ENCODE data around the gene PDE6D. TPM values are rescaled to one million over a fixed set of nuclear protein-coding genes. Genes with fewer than 3 reads are reported as not detected.

The PDE6D gene
- total RNA-seq, 2 donors from 2014 or later, result 17.3 to 31.8 TPM

DNA sequence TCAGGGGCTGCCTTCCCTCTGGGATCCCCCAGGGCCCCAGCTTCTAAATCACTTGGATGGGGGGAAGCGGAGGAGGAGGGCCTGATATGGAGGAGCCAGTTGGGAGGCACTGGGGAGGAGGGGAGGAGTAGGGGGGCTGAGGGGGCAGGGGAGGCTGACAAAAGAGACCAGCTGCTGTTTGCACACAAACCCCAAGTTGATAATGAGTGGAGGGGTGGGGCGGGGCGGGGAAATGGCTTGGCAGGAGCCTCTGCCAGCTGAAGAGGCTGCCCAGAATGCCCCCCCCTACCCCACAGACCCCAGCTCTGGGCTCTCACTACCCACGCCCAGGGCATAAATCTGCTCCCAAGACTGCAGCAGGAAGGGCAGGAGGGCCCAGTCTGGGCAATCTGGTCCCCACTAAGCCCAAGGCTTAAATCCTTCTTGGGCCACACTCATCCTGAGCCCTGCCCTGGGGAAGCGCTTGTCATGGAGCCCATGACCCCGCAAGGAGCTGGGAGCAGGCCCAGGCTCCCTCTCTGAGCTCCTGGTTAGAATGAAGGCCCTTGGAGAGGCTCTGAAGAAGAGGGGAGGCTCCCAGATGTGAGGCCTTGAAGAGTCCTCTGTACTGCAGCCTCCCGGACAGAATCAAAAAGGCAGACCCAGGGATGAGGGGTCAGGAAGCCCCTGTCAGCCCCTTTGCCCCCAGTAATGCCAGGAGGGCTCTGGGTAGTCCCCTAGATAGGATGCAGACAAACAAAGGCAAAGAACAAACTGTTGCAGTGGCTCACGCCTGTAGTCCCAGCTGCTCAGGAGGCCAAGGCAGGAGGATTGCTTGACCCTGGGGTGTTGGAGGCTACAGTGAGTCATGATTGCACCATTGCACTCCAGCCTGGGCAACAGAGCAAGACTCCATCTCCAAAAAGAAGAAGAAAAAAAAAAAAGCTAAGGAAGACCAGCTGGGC is 97.5 kb downstream of the PDE6D start:
- Histone ChIP-seq H3K4me3 (no peak overlapping the region), H3K27me3 (replicated peaks; ENCODE audit: insufficient read depth) (no peaks in the 10 kb centered on the region), H3K27ac (no peak overlapping the region), H3K4me1 (replicated peaks) (no peaks in the 10 kb centered on the region), H3K36me3 (no peaks in the 10 kb centered on the region), H3K9me3 (no peaks in the 10 kb centered on the region)
- WGBS, result 91% methylated on average over 8 of the region's 8 CpGs
- TF ChIP-seq POLR2A (IDR thresholded peaks at IDR 0.05), result no peak
- no peak for TF ChIP-seq POLR2AphosphoS5 (IDR thresholded peaks at IDR 0.05)
- TF ChIP-seq, protein P1, sequence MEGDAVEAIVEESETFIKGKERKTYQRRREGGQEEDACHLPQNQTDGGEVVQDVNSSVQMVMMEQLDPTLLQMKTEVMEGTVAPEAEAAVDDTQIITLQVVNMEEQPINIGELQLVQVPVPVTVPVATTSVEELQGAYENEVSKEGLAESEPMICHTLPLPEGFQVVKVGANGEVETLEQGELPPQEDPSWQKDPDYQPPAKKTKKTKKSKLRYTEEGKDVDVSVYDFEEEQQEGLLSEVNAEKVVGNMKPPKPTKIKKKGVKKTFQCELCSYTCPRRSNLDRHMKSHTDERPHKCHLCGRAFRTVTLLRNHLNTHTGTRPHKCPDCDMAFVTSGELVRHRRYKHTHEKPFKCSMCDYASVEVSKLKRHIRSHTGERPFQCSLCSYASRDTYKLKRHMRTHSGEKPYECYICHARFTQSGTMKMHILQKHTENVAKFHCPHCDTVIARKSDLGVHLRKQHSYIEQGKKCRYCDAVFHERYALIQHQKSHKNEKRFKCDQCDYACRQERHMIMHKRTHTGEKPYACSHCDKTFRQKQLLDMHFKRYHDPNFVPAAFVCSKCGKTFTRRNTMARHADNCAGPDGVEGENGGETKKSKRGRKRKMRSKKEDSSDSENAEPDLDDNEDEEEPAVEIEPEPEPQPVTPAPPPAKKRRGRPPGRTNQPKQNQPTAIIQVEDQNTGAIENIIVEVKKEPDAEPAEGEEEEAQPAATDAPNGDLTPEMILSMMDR (IDR thresholded peaks at IDR 0.05), result no peak
- DNase-seq (ENCODE audit: low spot score), result no peak
- intact Hi-C loops (cut with DNase I), result no loop called here

DNA sequence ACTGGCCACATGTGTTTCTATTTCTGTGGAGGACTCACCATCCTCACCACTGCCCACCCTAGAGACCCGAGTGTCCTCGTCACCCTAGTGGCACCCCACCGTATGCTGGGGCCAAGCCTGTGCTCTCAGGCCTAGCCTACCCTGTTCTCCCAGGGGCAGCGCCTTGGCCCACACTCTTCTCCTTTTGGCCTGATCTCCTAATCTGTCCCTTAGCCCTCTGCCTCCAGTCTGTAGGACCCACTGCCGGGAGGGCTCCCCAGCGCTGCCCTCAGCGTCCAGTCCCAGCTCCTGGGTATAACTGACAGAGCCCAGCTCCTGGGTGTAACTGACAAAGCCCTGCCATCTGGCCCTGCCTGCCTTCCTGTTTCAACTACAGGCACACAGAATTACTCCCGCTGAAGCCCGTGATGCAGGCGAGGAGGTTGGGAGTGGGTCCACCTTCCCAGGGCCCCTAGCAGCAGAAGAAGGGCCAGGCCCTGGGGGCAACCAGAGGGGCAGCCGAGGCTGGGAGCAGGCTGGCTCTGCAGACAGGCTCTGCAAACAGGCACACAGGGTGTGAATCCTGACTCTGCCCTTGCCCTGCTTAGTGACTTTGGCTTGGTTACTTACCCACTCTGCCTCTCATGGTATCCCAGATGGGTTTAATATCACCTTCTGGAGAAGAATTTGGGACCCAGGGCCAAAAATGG is 98.3 kb downstream of the PDE6D start:
- 91% methylated on average over 10 of the region's 11 CpGs for WGBS
- intact Hi-C loops (cut with DNase I), result no loop called here
- H3K27ac ChIP-seq, result no peak overlapping the region

More for the DNA sequence above, 98.3 kb downstream of the PDE6D start:
- no peaks in the 10 kb centered on the region for H3K36me3 ChIP-seq
- DNase-seq (ENCODE audit: low spot score), result no peak
- no peaks in the 10 kb centered on the region for H3K4me1 ChIP-seq (replicated peaks)
- no peaks in the 10 kb centered on the region for H3K27me3 ChIP-seq (replicated peaks; ENCODE audit: insufficient read depth)
- H3K4me3 ChIP-seq, result no peak overlapping the region
- TF ChIP-seq POLR2AphosphoS5 (IDR thresholded peaks at IDR 0.05) (no peak), POLR2A (IDR thresholded peaks at IDR 0.05) (no peak)
- TF ChIP-seq, protein P1 (IDR thresholded peaks at IDR 0.05), result no peak
- no peaks in the 10 kb centered on the region for H3K9me3 ChIP-seq

Small RNAs within 50 kb of the gene (small RNA-seq; reads per million reads assigned to genes)
- gene AC073476.4 (0 reads per million in 2 donors), gene RF00015 (0 reads per million in 2 donors)

Other genes starting within 250 kb of the PDE6D start
- 10 to 100 TPM in 1 of 2 donors, not detected in 1; 10.6 TPM for gene TEX44, start 188.4 kb downstream of the PDE6D start, total RNA-seq
- 100 to 1,000 TPM; 418 to 613 TPM for gene PTMA, start 72.8 kb downstream of the PDE6D start, total RNA-seq
- 10 to 100 TPM; 20.4 to 42.7 TPM for gene COPS7B, start 5.2 kb upstream of the PDE6D start, total RNA-seq
- 1 to 10 TPM; 3.2 to 6.4 TPM for gene NPPC, start 145.1 kb upstream of the PDE6D start, total RNA-seq
- gene DIS3L2, start 180.4 kb upstream of the PDE6D start, total RNA-seq, result 10 to 100 TPM; 30.1 to 71.3 TPM

Measured in prostate gland (tissue), 2 donors.